ENCODE measurements around the gene PRR20G.

PRR20G gene

GRCh38 chr3:127276995-127277394 lies 10.9 kb downstream of the PRR20G start:
- TF ChIP-seq CTCF (IDR thresholded peaks at IDR 0.05; ENCODE audit: low read depth, low read length, missing control alignments) = no peak
- no peak for DNase-seq (ENCODE audit: extremely low read depth, low read depth)

GRCh38 chr3:127276396-127276795 lies 11.4 kb downstream of the PRR20G start:
- no peak for TF ChIP-seq CTCF (IDR thresholded peaks at IDR 0.05; ENCODE audit: low read depth, low read length, missing control alignments)
- no peak for DNase-seq (ENCODE audit: extremely low read depth, low read depth)
- H3K4me3 ChIP-seq (replicated peaks; ENCODE audit: low read depth, low read length) = no peak overlapping the region

More at GRCh38 chr3:127276995-127277394, 10.9 kb downstream of the PRR20G start:
- H3K4me3 ChIP-seq (replicated peaks; ENCODE audit: low read depth, low read length) = no peak overlapping the region

DNA sequence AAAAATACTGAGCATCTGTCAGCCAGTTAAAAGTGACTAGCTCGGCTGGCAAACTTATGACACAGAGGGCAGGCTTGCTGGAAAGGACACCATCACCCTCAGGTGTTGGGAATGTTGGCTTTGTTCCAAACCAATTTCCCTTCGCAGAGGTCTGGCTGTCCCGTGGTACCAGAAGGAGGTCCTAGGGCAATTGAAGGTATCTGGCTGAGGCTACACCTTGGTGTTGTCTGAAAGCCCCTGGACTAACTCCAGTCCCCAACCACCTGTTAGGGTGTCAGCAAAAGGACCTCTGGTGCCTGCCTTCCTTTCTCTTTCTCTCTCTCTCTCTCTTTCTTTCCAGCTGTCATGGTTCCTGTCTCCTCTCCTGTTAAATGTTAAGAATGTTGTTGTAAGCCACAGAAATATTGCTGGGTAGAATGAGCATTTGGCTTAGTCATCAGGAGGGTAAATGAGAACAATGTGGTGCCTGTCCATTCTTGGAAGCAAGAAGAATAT lies 12.5 kb downstream of the PRR20G start:
- no peak for TF ChIP-seq CTCF (IDR thresholded peaks at IDR 0.05; ENCODE audit: low read depth, low read length, missing control alignments)
- DNase-seq (ENCODE audit: extremely low read depth, low read depth) = peak; percentile 67
- H3K4me3 ChIP-seq (replicated peaks; ENCODE audit: low read depth, low read length) = no peak overlapping the region

DNA sequence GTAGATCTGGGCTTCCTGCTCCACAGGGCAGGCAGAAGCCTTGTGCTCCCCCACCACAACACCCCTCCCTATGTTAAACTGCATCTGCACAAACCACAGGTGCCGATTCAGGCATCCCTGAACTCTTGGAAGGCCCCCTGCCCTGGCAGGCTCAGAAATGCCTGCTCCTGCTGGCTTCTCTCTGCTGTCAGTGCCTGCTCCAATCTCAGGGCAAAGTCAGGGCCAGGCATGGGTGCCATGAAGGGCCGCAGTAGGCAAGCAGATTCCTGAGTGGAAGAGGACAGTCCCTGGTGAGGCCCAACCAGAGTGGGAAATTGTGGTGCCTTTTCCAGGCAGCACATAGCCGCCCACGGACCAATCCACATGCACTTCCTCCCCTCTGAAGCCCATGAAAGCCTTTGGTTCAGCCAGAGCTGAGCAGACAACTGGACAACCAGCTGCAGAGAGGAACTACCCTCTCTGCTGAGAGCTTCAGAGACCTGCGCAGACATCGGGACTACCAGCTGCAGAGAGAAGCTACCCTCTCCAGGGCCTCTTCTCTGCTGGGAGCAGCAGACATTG lies 13.6 kb downstream of the PRR20G start:
- no peak for TF ChIP-seq CTCF (IDR thresholded peaks at IDR 0.05; ENCODE audit: low read depth, low read length, missing control alignments)
- no peak for DNase-seq (ENCODE audit: extremely low read depth, low read depth)
- no peak overlapping the region for H3K4me3 ChIP-seq (replicated peaks; ENCODE audit: low read depth, low read length)

- no peak for TF ChIP-seq CTCF (IDR thresholded peaks at IDR 0.05; ENCODE audit: low read depth, low read length, missing control alignments)
- H3K4me3 ChIP-seq (replicated peaks; ENCODE audit: low read depth, low read length) = no peak overlapping the region
- no peak for DNase-seq (ENCODE audit: extremely low read depth, low read depth)
Observed at GRCh38 chr3:127273206-127273605, 14.6 kb downstream of the PRR20G start.

DNA sequence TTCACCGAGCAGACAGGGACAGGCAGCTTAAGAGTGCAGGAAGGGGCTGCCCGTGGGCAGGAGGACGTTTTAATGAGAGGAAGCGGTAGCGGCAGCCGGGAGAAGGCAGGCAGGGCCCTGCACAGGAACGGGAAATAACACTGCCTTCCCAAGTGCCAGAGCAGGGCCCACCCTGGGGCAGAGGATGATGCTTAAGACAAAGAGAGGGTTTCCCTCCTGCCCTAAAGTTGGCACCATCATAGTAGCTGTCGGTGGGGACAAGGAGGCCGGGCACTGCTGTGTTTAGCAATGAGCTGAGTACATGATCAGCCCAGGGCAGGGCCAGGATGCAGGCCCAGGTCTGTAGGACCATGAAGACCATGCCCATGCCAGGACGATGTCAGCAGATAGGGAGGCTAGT lies 21.7 kb downstream of the PRR20G start:
- no peak for DNase-seq (ENCODE audit: extremely low read depth, low read depth)
- TF ChIP-seq CTCF (IDR thresholded peaks at IDR 0.05; ENCODE audit: low read depth, low read length, missing control alignments) = no peak

GRCh38 chr3:127265581-127265981 lies 22.3 kb downstream of the PRR20G start:
- no peak for DNase-seq (ENCODE audit: extremely low read depth, low read depth)
- TF ChIP-seq CTCF (IDR thresholded peaks at IDR 0.05; ENCODE audit: low read depth, low read length, missing control alignments) = no peak
- no peak overlapping the region for H3K4me3 ChIP-seq (replicated peaks; ENCODE audit: low read depth, low read length)

More for the DNA sequence above, 21.7 kb downstream of the PRR20G start:
- H3K4me3 ChIP-seq (replicated peaks; ENCODE audit: low read depth, low read length) = no peak overlapping the region
